Measurements from ENCODE around the gene ISCA2. TPM values are rescaled to one million over a fixed set of nuclear protein-coding genes. Genes with fewer than 3 reads are reported as not detected.

Gene ISCA2
- polyA plus RNA-seq, 1 donor (not counting 4 experiments of a cell fraction or from before 2014, with no cell fraction given) = 33.0 TPM

DNA sequence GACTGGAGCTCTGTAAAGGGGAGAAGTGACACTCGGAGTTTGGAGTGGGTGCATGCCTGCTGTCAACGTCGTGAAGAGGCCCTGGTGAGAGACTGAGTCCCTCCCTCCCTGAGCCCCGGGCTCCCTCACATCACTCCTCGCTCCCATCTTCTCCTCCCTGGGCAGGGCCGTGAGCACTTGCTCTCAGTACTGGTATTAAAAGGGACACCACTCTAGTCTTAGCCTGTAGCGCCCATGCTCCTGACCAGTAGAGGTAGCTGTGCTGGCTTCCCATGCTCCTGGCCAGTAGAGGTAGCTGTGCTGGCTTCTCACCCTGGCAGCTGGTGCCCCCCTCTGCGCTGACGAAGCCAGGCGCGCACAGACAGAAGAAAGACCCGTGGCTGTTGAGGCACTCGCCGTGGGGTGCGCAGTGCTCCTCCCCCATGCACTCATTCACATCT is 14.7 kb downstream of the ISCA2 start:
- H3K9ac ChIP-seq (ENCODE audit: control insufficient read depth, extremely low read depth, insufficient read depth, low read length) = no peak overlapping the region
- no peak overlapping the region for H3K4me2 ChIP-seq (ENCODE audit: control insufficient read depth, extremely low read depth, insufficient read depth, low read depth, low read length)
- DNase-seq (ENCODE audit: low read depth, low spot score) = no peak
- no peaks in the 10 kb centered on the region for H3K9me3 ChIP-seq (ENCODE audit: control insufficient read depth, low read depth, low read length)
- no peak for FAIRE-seq
- no peaks in the 10 kb centered on the region for H3K79me2 ChIP-seq (ENCODE audit: control insufficient read depth, insufficient read depth, low read length)
- no peak overlapping the region for H2AFZ ChIP-seq (ENCODE audit: control insufficient read depth, low read length)
- no peak for TF ChIP-seq EZH2 (IDR thresholded peaks at IDR 0.05; ENCODE audit: low read length)
- TF ChIP-seq, protein P1, sequence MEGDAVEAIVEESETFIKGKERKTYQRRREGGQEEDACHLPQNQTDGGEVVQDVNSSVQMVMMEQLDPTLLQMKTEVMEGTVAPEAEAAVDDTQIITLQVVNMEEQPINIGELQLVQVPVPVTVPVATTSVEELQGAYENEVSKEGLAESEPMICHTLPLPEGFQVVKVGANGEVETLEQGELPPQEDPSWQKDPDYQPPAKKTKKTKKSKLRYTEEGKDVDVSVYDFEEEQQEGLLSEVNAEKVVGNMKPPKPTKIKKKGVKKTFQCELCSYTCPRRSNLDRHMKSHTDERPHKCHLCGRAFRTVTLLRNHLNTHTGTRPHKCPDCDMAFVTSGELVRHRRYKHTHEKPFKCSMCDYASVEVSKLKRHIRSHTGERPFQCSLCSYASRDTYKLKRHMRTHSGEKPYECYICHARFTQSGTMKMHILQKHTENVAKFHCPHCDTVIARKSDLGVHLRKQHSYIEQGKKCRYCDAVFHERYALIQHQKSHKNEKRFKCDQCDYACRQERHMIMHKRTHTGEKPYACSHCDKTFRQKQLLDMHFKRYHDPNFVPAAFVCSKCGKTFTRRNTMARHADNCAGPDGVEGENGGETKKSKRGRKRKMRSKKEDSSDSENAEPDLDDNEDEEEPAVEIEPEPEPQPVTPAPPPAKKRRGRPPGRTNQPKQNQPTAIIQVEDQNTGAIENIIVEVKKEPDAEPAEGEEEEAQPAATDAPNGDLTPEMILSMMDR (optimal IDR thresholded peaks at IDR 0.05 in 1 of 3, IDR thresholded peaks at IDR 0.05 in 1 of 3, conservative IDR thresholded peaks at IDR 0.05 in 1 of 3; ENCODE audit: extremely low read depth in 1 of 3, insufficient read depth in 2 of 3, low read length in 3 of 3) = peak; percentile 20 to 39 (median 34)
- H3K27ac ChIP-seq (ENCODE audit: control insufficient read depth, insufficient read depth, low read length) = no peak overlapping the region
- H3K4me1 ChIP-seq (ENCODE audit: control insufficient read depth, extremely low read depth, insufficient read depth, low read length) = peaks cover 15% of the 10 kb centered on the region
- no peaks in the 10 kb centered on the region for H3K9me1 ChIP-seq (ENCODE audit: control insufficient read depth, extremely low read depth, insufficient read depth, low read length)
- no peak overlapping the region for H3K4me3 ChIP-seq (ENCODE audit: control insufficient read depth in 2 of 3, extremely low read depth in 1 of 3, insufficient read depth in 2 of 3, low read depth in 1 of 3, low read length in 3 of 3)
- no peaks in the 10 kb centered on the region for H3K27me3 ChIP-seq (ENCODE audit: control insufficient read depth, extremely low read depth, insufficient read depth, low read length)
- peaks cover 67 to 70% of the 10 kb centered on the region in 2 experiments for H3K36me3 ChIP-seq (ENCODE audit: control insufficient read depth in 2 of 2, extremely low read depth in 1 of 2, insufficient read depth in 2 of 2, low read length in 2 of 2)
- dilution Hi-C loops (cut with MboI; ENCODE audit: extremely low pct_ligation_motif_present, low sequenced_read_pairs) = no loop called here
- no peaks in the 10 kb centered on the region for H4K20me1 ChIP-seq (ENCODE audit: control insufficient read depth, extremely low read depth, insufficient read depth, low read length)

DNA sequence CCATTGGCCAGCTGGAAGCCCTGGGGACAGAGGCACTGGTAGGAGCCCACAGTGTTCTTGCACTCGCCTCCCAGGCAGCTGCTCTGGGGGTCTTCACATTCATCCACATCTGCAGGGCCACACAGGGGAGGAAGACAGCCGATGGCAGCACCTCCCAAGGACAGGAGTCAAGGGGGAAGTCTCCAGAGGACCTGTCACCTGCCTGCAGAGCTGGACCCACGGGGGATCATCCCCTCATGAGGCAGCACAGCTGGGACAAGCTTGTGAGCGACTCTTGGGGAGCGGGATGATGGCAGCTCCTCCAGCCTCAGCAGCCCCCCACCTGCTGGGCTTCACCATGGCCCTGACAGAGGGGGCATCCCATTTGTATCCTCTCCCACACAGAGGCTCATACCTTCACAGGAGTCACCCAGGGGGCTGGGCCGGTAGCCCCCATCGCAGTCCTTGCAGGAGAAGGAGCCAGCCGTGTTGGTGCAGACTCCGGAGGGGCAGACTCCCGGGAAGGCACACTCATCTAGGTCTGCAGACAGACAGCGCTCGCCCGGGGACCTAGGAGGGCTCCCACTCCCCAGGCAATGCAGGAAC is 15.4 kb downstream of the ISCA2 start:
- H3K27me3 ChIP-seq (ENCODE audit: control insufficient read depth, extremely low read depth, insufficient read depth, low read length) = no peaks in the 10 kb centered on the region
- H3K9me1 ChIP-seq (ENCODE audit: control insufficient read depth, extremely low read depth, insufficient read depth, low read length) = no peaks in the 10 kb centered on the region
- peaks cover 63 to 71% of the 10 kb centered on the region in 2 experiments for H3K36me3 ChIP-seq (ENCODE audit: control insufficient read depth in 2 of 2, extremely low read depth in 1 of 2, insufficient read depth in 2 of 2, low read length in 2 of 2)
- no peak overlapping the region for H3K4me2 ChIP-seq (ENCODE audit: control insufficient read depth, extremely low read depth, insufficient read depth, low read depth, low read length)
- H2AFZ ChIP-seq (ENCODE audit: control insufficient read depth, low read length) = no peak overlapping the region
- peaks cover 11% of the 10 kb centered on the region for H3K4me1 ChIP-seq (ENCODE audit: control insufficient read depth, extremely low read depth, insufficient read depth, low read length)
- dilution Hi-C loops (cut with MboI; ENCODE audit: extremely low pct_ligation_motif_present, low sequenced_read_pairs) = no loop called here
- no peak for FAIRE-seq
- DNase-seq (ENCODE audit: low read depth, low spot score) = no peak
- no peaks in the 10 kb centered on the region for H3K9me3 ChIP-seq (ENCODE audit: control insufficient read depth, low read depth, low read length)
- TF ChIP-seq, protein P1 (optimal IDR thresholded peaks at IDR 0.05 in 1 of 3, IDR thresholded peaks at IDR 0.05 in 1 of 3, conservative IDR thresholded peaks at IDR 0.05 in 1 of 3; ENCODE audit: extremely low read depth in 1 of 3, insufficient read depth in 2 of 3, low read length in 3 of 3) = no peak
- TF ChIP-seq EZH2 (IDR thresholded peaks at IDR 0.05; ENCODE audit: low read length) = no peak
- no peaks in the 10 kb centered on the region for H4K20me1 ChIP-seq (ENCODE audit: control insufficient read depth, extremely low read depth, insufficient read depth, low read length)
- no peak overlapping the region for H3K4me3 ChIP-seq (ENCODE audit: control insufficient read depth in 2 of 3, extremely low read depth in 1 of 3, insufficient read depth in 2 of 3, low read depth in 1 of 3, low read length in 3 of 3)
- no peak overlapping the region for H3K9ac ChIP-seq (ENCODE audit: control insufficient read depth, extremely low read depth, insufficient read depth, low read length)
- no peaks in the 10 kb centered on the region for H3K79me2 ChIP-seq (ENCODE audit: control insufficient read depth, insufficient read depth, low read length)
- H3K27ac ChIP-seq (ENCODE audit: control insufficient read depth, insufficient read depth, low read length) = no peak overlapping the region

Data from keratinocyte (primary cell).